ENCODE results near the gene TYMP.

- TF ChIP-seq REST (IDR thresholded peaks at IDR 0.05; ENCODE audit: low read depth, low read length), result no peak
- no peak for TF ChIP-seq KLF5 (IDR thresholded peaks at IDR 0.05; ENCODE audit: partially characterized antibody)
- TF ChIP-seq CTCF (IDR thresholded peaks at IDR 0.05 in 2 of 3, conservative IDR thresholded peaks at IDR 0.05 in 1 of 3; ENCODE audit: control insufficient read depth in 2 of 3, extremely low read depth in 1 of 3, insufficient read depth in 1 of 3, low read depth in 3 of 3, low read length in 3 of 3), result no peak
- TF ChIP-seq BRCA1 (IDR thresholded peaks at IDR 0.05; ENCODE audit: low read depth, low read length), result no peak
- no peak for TF ChIP-seq CREB1 (IDR thresholded peaks at IDR 0.05; ENCODE audit: low read depth)
- no peak for TF ChIP-seq ZNF274 (IDR thresholded peaks at IDR 0.05; ENCODE audit: insufficient read depth, insufficient read length)
- TF ChIP-seq KDM1A (IDR thresholded peaks at IDR 0.05; ENCODE audit: borderline replicate concordance), result no peak
- no peak for TF ChIP-seq CEBPB (IDR thresholded peaks at IDR 0.05; ENCODE audit: borderline replicate concordance in 1 of 2, low read depth in 2 of 2, low read length in 2 of 2)
- no peak for TF ChIP-seq EZH2 (IDR thresholded peaks at IDR 0.05; ENCODE audit: borderline replicate concordance, control insufficient read depth, low read depth, low read length)
Observed at GRCh38 chr22:50522208-50522805, 7.5 kb downstream of the TYMP start.
